Thyroid gland (tissue), 4 donors: Measurements from ENCODE around the gene UBE2H.

Experiments
- POLR2A ChIP-seq, 2 donors: fragments of 450-650 bp; IDR thresholded peaks; one replicate each; pipeline ENCODE4 v1.6.1; 2017; ENCODE audit warnings: antibody characterized with exemption in 2 of 2, mild to moderate bottlenecking in 2 of 2, moderate library complexity in 1 of 2
- TF ChIP-seq, protein P1 (sequence below), 6 experiments: fragments of 200-600 bp in 3 of 6; fragments of 450-650 bp in 3 of 6; sonication (generic) in 3 of 6; IDR thresholded peaks; one replicate each; pipeline ENCODE4 v1.5.1; 2016 to 2019; ENCODE audit warnings: antibody characterized with exemption in 6 of 6, mild to moderate bottlenecking in 2 of 6, inconsistent platforms in 1 of 6, moderate library complexity in 1 of 6

DNA sequence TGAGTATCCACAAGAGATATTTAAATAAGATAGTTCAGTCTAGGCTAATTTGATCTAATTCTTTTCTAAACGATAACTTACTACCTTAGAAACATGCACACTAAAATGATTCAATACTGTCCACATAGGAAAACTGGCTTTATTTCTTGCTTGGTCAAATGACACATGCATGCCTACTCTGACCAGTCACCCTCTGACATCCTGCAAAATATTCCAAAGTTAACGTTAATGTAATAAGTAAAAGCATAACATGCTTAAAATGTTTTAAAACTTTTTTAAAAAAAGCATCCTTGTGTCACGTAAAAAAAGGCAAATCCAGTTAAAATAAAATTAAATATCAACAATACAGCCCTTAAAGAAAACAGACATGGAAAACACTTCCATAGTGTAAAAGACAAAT is 70.2 kb downstream of the UBE2H start:
- TF ChIP-seq, protein P1, sequence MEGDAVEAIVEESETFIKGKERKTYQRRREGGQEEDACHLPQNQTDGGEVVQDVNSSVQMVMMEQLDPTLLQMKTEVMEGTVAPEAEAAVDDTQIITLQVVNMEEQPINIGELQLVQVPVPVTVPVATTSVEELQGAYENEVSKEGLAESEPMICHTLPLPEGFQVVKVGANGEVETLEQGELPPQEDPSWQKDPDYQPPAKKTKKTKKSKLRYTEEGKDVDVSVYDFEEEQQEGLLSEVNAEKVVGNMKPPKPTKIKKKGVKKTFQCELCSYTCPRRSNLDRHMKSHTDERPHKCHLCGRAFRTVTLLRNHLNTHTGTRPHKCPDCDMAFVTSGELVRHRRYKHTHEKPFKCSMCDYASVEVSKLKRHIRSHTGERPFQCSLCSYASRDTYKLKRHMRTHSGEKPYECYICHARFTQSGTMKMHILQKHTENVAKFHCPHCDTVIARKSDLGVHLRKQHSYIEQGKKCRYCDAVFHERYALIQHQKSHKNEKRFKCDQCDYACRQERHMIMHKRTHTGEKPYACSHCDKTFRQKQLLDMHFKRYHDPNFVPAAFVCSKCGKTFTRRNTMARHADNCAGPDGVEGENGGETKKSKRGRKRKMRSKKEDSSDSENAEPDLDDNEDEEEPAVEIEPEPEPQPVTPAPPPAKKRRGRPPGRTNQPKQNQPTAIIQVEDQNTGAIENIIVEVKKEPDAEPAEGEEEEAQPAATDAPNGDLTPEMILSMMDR (IDR thresholded peaks at IDR 0.05) = no peak
- no peak for TF ChIP-seq POLR2A (IDR thresholded peaks at IDR 0.05)
